C4-2B (cell line): Measurements from ENCODE around the gene FAM131A.

Experiments
- H3K27ac ChIP-seq: fragments of 450-650 bp; 2 replicates; pipeline ENCODE4 v1.5.1; 2017
- ZFX ChIP-seq: fragments of 450-650 bp; IDR thresholded peaks from 2 replicates; pipeline ENCODE4 v1.6.1; 2017
- TF ChIP-seq, protein P1 (sequence below): fragments of 450-650 bp; conservative IDR thresholded peaks from 2 replicates; pipeline ENCODE4 v1.5.1; 2017; ENCODE audit warnings: mild to moderate bottlenecking

The FAM131A gene

DNA sequence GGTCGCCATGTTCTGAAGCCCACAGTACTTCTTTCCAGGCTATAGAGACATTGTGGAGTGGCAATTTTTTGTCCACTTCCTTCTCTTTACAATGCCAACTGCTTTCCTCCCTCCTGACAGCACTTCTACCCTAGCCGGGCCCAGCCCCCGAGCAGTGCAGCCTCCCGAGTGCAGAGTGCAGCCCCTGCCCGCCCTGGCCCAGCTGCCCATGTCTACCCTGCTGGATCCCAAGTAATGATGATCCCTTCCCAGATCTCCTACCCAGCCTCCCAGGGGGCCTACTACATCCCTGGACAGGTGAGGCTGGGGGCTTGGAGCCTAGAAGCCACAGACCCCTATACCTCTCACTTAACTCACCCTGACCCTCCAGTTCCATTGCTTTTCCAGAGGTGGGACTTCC, 20.2 kb upstream of the FAM131A start:
- peak overlapping the region; percentile 95 for H3K27ac ChIP-seq

DNA sequence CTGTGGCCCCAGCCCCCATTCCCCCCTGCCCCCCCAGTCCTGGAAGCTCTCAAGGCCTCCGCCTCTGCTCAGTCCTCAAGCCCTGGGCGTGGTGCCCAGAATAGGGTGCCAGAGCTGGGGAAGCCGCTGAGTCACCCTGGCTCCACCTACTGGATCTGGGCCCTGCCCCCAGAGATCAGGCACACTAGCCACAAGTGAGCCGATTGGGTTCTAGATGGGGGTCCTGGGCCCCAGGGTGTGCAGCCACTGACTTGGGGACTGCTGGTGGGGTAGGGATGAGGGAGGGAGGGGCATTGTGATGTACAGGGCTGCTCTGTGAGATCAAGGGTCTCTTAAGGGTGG, 17.3 kb upstream of the FAM131A start:
- peak overlapping the region; percentile 74 for H3K27ac ChIP-seq
- TF ChIP-seq ZFX = no peak
- TF ChIP-seq, protein P1, sequence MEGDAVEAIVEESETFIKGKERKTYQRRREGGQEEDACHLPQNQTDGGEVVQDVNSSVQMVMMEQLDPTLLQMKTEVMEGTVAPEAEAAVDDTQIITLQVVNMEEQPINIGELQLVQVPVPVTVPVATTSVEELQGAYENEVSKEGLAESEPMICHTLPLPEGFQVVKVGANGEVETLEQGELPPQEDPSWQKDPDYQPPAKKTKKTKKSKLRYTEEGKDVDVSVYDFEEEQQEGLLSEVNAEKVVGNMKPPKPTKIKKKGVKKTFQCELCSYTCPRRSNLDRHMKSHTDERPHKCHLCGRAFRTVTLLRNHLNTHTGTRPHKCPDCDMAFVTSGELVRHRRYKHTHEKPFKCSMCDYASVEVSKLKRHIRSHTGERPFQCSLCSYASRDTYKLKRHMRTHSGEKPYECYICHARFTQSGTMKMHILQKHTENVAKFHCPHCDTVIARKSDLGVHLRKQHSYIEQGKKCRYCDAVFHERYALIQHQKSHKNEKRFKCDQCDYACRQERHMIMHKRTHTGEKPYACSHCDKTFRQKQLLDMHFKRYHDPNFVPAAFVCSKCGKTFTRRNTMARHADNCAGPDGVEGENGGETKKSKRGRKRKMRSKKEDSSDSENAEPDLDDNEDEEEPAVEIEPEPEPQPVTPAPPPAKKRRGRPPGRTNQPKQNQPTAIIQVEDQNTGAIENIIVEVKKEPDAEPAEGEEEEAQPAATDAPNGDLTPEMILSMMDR = no peak

More for the DNA sequence above, 20.2 kb upstream of the FAM131A start:
- TF ChIP-seq, protein P1 = no peak
- TF ChIP-seq ZFX = no peak

DNA sequence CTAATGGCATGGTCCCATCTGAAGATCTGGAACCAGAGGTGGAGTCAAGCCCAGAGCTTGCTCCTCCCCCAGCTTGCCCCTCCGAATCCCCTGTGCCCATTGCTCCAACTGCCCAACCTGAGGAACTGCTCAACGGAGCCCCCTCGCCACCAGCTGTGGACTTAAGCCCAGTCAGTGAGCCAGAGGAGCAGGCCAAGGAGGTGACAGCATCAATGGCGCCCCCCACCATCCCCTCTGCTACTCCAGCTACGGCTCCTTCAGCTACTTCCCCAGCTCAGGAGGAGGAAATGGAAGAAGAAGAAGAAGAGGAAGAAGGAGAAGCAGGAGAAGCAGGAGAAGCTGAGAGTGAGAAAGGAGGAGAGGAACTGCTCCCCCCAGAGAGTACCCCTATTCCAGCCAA, 15.7 kb upstream of the FAM131A start:
- TF ChIP-seq, protein P1 = no peak
- TF ChIP-seq ZFX = no peak
- H3K27ac ChIP-seq = peak overlapping the region; percentile 74; the same call in 1 of the 2 replicates

DNA sequence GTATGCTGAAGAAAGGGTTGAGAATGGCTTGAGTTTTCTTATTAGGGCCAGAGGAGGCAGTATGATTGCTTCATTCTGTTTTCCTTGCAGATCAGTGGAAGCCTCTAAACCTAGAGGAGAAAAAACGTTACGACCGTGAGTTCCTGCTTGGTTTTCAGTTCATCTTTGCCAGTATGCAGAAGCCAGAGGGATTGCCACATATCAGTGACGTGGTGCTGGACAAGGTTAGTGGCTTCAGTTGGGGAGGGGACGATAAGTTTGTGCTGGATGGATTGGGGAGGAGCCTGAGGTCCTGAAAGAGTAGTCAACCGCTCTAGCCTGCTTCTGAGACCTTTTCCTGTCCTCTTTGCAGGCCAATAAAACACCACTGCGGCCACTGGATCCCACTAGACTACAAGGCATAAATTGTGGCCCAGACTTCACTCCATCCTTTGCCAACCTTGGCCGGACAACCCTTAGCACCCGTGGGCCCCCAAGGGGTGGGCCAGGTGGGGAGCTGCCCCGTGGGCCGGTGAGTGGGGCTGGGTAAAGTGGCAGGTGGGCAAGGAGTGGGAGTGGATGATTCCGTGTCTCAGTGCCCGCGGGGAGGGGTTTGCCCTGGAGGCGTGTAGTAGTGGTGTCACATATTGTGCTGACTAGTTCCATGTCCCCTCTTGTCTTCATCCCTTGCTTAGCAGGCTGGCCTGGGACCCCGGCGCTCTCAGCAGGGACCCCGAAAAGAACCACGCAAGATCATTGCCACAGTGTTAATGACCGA, 14.5 kb upstream of the FAM131A start:
- no peak for TF ChIP-seq ZFX
- TF ChIP-seq, protein P1 = no peak
- no peak overlapping the region for H3K27ac ChIP-seq

DNA sequence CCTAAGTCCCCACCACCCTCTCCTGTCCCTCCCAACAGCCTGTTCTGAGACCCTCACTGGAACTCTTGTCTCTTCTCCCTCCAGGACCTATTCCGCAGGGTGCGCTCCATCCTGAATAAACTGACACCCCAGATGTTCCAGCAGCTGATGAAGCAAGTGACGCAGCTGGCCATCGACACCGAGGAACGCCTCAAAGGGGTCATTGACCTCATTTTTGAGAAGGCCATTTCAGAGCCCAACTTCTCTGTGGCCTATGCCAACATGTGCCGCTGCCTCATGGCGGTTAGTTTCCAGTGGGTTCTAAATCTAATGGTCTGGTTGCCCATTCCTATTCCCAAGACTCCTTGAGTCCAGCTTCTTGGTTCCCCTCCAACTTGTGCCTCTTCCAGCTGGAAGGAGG, 13.7 kb upstream of the FAM131A start:
- H3K27ac ChIP-seq = no peak overlapping the region
- TF ChIP-seq, protein P1 = no peak
- TF ChIP-seq ZFX = no peak

DNA sequence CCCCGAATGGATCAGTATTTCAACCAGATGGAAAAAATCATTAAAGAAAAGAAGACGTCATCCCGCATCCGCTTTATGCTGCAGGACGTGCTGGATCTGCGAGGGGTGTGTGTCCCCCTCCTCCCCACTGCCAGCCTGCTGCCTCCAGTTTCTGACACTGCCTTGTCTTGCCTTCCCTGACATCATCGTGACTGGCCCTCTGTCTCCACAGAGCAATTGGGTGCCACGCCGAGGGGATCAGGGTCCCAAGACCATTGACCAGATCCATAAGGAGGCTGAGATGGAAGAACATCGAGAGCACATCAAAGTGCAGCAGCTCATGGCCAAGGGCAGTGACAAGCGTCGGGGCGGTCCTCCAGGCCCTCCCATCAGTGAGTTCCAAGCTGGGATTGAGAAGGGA, 12.1 kb upstream of the FAM131A start:
- TF ChIP-seq, protein P1 = no peak
- no peak for TF ChIP-seq ZFX

DNA sequence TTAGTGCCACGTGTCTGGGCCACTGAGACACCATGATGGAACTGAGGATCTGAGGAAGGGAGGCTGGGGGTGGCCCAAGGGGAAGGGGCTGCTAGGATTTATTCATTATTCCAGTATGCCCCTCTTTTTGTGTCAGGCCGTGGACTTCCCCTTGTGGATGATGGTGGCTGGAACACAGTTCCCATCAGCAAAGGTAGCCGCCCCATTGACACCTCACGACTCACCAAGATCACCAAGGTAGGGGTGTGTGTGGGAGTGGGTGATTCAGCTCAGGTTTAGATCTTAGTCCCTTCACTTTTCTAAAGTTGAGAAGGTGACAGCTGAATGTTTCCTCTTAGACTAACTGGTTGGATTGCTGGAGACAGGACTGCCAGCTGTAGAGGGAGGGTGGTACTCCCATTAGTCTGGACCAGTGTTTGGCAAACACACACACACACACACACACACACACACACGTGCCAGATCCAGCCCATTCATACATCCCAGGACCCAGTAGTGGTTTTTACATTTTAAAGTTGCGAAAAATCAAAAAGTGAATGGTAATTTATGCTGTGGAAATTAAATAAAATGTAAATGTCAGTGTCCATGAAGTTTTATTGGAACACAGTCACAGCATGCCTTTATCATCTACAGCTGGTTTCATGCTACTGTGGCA, 11.6 kb upstream of the FAM131A start:
- TF ChIP-seq, protein P1 = no peak
- no peak for TF ChIP-seq ZFX
- no peak overlapping the region for H3K27ac ChIP-seq

More for the DNA sequence above, 12.1 kb upstream of the FAM131A start:
- no peak overlapping the region for H3K27ac ChIP-seq
